ENCODE results near the gene PAX2.

Gene PAX2

GRCh38 chr10:100724531-100725027 is 20.8 kb upstream of the PAX2 start:
- no peak for DNase-seq (ENCODE audit: low read depth in 2 of 2)

DNA sequence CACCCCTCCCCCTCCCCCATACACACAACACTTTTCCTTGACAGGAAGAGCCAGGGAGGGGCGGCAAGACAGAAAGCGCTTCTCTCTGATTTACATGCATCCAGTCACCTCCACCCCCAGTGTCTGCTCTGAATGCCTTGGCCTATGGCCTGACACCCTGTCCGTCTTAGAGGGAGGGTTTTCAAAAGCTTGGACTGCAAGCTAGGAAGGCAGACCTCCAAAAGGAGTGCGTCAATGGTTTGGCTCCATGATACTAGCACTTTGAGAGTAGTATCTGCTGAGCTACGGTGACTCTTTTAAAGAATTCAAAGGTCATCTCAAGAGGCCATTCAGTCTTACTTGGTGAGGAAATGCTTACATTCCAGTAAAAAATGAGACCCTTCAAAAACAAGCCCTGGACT is 20.3 kb upstream of the PAX2 start:
- no peak for DNase-seq (ENCODE audit: low read depth in 2 of 2)

GRCh38 chr10:100725869-100726426 is 19.4 kb upstream of the PAX2 start:
- no peak for DNase-seq (ENCODE audit: low read depth in 2 of 2)

GRCh38 chr10:100727808-100728207 is 17.6 kb upstream of the PAX2 start:
- DNase-seq (ENCODE audit: low read depth in 2 of 2): no peak

DNA sequence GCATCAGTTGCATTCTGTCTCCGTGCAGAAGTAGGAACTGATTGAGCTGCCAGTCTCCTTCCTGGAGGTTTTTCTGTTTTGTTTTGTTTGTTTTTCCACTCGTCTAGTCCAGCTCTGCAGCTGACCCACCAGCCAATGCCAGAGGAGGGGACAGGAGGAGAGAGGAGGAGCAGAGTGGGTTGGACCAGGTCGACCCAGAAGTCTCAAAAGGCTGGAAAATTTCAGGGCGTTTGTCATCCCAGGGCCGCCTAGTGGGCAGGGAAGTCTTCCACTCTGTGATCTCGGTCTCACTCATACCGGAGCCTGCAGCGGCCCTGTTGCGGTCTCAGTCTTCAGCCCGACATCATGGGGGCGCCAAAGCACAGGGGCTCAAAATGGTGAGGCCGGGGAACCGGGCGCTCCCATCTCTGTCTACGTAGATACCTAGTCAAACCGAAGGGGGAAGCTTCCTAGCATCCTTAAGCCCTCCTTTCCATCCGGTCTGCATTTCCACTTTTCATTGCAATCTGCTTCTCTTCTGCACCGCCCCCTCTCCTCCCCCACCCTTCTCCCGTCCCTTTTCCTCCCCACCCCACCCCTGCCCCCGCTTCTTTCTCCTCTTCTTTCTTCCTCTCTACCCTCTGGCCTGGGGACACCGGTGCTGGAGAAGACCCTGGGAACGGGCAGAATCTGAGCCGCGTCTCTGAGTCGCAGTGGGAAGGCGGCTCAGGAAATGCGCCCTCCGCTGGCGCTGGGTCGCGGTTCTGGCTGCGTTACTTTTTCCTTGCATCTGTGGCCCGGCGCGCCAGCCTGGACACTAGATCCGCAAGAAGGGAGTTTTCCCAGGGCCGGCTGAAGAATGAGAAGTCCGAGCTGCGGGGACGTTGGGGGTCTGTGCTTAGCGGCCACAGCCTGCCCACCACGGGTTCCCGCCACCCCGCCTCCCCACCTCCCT is 16.2 kb upstream of the PAX2 start:
- no peak for DNase-seq (ENCODE audit: low read depth in 2 of 2)

GRCh38 chr10:100729862-100730724 is 15.3 kb upstream of the PAX2 start:
- DNase-seq (ENCODE audit: low read depth in 2 of 2): no peak

DNA sequence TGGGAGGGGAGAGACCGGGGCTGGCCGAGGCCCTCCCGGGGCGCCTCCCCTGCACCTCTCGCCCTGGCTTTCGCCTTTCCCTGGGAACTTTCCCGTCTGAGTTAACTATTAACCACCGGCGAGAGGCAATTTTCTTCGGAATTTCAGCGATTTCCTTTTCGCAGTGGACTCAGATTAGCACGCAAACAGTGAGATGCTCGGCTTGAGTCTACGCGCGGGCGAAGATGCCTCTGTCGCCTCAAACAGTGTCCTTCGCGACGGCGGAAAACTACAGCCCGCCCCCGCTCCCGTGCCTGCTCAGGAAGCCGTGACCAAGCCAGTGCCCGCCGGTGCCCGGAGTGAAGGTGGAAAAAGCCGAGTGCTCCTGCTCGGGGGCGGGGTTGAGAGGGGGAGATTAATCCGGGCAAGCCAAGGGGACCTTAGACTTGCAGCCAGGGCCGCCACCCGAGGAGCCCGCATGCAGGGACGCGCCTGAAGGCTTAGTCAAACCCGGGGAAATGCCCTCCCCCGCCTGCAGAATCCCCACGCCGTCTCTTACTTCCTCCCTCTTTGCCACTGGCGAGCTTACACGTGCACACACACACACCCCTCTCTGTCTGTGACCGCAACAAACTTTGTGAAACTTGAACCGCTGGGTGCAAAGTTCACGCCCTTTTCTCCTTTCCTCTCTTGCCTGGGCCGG is 14.5 kb upstream of the PAX2 start:
- DNase-seq (ENCODE audit: low read depth in 2 of 2): no peak

DNA sequence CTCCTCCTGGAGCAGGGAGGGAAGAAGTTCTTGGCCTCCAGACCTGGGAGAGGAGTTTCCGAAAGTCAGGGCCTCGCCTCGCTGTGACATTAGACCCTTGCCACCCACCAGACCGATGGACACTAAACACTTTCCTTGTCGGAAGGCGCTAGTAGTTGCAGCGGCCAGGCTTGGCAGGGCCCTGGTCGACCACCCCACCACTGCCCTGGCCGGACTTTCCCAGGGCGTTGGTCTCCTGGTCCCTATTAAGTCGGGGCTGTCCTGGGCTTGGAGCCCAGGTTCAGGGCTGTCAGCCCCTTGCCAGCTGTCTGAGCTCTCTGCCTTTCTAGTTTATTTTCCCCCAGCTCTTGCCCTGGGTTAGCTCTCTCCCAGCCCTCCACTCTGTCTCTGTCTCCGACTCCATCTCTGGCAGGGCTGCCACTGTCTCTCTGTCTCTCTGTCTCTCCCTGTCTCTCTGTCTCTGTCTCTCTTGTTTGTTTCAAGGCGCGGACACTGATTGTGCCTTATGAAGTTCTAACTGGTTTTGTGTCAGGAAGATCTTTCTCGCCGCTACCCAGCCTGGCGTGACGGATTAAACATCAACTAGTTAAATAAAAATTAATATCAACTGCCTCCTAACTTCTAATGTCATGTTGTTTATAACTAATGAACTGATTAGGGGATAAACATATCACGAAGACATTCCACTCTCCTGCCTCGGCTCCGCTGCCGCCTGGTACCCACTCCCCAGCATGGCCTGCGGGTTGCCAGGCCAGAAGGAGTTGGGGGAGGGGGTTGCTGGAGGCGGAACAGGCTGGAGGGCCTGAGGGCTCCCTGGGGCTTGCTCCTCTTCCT is 13.8 kb upstream of the PAX2 start:
- DNase-seq (ENCODE audit: low read depth in 2 of 2): no peak

- DNase-seq (ENCODE audit: low read depth in 2 of 2): no peak
Observed at GRCh38 chr10:100732241-100732596, 13.2 kb upstream of the PAX2 start.

- DNase-seq (ENCODE audit: low read depth in 2 of 2): no peak
Observed at GRCh38 chr10:100733329-100733728, 12.1 kb upstream of the PAX2 start.

GRCh38 chr10:100734295-100735086 is 10.9 kb upstream of the PAX2 start:
- no peak for DNase-seq (ENCODE audit: low read depth in 2 of 2)

- no peak for DNase-seq (ENCODE audit: low read depth in 2 of 2)
Observed at GRCh38 chr10:100735087-100735336, 10.4 kb upstream of the PAX2 start.

GRCh38 chr10:100735337-100736143 is 9.8 kb upstream of the PAX2 start:
- no peak for DNase-seq (ENCODE audit: low read depth in 2 of 2)

DNA sequence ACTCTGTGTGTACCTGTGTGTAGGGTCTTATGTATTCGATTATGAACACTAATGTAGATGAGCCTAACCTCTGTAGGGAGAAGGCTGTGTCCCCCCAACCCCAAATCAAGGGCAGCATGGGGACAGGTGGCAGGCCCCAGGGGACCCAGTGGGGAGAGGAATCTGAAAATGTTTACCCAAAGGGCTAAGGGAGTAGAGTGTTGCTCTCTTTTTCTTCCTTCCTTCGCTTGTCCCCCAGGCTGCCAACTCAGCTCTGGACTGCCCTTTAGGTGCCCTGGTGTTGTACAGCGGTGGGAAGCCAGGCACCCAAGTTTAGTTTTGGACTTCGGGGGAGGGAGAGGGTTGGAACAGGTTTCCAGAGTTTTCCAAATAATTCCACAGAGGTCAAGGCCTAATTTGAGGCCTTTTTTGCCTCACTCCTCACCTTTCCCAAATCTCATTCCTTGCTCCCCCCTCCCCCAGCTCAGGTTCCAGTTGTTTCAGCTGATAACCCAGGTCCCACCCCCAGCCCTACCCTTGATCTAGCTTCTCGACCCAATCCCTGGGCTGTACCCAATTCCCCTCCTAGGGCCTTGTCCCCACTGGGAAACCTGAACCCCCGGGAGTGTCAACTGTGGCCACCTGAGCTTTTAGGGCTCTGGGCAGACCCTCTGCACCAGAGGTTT is 9.1 kb upstream of the PAX2 start:
- no peak for DNase-seq (ENCODE audit: low read depth in 2 of 2)

GRCh38 chr10:100736809-100737354 is 8.5 kb upstream of the PAX2 start:
- no peak for DNase-seq (ENCODE audit: low read depth in 2 of 2)

DNA sequence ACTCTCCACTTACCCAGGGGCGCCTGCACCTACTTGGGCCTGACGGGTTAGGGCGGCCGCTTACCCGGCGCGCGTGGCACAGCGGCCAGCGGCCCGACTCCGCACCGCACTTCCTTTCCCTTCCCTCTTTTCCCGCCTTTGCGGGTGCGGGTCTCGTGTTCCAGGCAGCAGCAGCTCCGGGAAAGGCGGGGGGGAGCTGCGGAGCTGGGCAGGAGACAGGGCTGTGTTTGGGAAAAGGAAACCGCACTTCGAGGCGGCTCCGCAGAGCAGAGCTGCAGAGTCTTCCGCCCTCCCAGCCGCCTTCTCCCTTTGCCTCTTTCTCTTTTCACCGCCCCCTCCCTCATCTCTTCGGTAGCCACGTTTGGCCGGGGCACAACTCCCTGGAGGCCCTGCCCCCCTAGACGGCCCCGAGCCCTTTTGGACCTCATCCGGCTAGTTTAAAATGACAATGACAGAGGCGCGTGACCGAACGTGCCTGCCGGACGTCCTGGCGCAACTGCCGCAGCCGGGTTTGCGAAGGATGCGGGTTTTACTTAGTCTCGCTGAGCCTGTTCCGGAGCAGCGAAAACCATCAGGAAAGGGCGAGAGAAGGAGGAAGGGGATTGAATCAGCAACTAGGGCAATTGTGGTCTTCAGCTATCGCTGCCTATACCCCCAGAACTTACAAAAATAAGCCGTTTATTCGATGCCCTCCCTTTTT is 7.9 kb upstream of the PAX2 start:
- no peak for DNase-seq (ENCODE audit: low read depth in 2 of 2)

DNA sequence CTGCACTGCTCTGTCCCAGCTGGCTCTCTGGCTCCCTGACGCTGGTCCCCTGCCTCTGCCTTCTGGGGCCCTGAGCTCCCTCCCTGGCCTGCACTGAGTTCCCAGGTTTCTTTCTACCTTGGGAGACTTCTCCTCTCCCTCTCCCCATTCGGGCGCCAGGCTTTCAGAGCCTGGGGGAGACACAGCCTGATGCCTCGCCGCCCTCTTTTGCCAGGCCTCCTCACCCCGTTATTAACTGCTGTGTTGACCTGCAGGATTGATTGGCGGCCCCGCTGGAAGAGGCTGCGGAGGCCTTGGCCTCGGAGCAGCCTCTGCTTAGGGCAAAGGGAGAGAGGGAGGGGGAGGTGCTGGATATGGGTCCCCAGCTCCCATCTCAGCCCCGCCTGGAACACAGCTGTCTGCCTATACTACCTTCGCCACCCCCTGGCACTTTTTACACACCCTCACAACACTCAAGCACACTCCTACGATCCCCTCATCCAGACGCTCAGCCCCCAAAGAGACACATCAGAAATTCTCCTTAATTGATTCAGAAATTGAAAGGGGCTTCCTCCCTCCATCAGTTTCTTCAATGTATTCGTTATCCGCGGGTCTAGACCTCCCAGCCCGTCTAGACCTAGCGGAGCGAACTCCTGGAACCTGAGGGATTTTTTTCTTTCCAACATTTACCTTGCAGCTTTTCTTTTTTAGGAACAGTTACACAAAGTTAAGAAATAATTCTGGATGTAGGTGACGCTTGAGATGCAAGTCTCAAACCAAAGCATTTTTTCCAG is 7.1 kb upstream of the PAX2 start:
- DNase-seq (ENCODE audit: low read depth in 2 of 2): no peak

Measured in activated CD8-positive, alpha-beta memory T cell treated with anti-CD3 and anti-CD28 coated beads for 4 hours (primary cell).